Thyroid gland (tissue), 4 donors: ENCODE results near the gene ARMH2.

Source experiments
- POLR2A ChIP-seq, 2 donors: fragments of 450-650 bp; IDR thresholded peaks; one replicate each; pipeline ENCODE4 v1.6.1; 2017; ENCODE audit warnings: antibody characterized with exemption in 2 of 2, mild to moderate bottlenecking in 2 of 2, moderate library complexity in 1 of 2
- TF ChIP-seq, protein P1 (sequence below), 6 experiments: fragments of 200-600 bp in 3 of 6; fragments of 450-650 bp in 3 of 6; sonication (generic) in 3 of 6; IDR thresholded peaks; one replicate each; pipeline ENCODE4 v1.5.1; 2016 to 2019; ENCODE audit warnings: antibody characterized with exemption in 6 of 6, mild to moderate bottlenecking in 2 of 6, inconsistent platforms in 1 of 6, moderate library complexity in 1 of 6

DNA sequence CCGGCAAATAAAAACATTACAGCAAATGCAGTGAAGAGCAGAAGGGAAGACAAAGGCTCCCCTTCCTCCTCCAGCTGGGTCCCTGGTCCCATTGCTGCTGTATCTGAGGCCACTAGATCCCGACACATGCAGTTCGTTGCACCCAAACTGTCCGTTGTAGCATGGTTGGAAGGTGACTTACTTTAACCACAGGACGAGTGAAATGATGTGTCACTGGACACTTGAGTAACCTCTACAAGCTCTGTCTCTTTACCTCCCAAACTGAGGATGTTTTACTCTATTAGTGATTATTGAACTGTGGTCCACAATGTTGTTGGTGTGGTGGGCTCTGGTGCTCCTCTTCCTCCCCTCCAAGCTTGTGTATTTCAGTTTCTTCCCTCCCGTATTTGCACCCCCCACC lies 46.2 kb upstream of the ARMH2 start:
- TF ChIP-seq, protein P1, sequence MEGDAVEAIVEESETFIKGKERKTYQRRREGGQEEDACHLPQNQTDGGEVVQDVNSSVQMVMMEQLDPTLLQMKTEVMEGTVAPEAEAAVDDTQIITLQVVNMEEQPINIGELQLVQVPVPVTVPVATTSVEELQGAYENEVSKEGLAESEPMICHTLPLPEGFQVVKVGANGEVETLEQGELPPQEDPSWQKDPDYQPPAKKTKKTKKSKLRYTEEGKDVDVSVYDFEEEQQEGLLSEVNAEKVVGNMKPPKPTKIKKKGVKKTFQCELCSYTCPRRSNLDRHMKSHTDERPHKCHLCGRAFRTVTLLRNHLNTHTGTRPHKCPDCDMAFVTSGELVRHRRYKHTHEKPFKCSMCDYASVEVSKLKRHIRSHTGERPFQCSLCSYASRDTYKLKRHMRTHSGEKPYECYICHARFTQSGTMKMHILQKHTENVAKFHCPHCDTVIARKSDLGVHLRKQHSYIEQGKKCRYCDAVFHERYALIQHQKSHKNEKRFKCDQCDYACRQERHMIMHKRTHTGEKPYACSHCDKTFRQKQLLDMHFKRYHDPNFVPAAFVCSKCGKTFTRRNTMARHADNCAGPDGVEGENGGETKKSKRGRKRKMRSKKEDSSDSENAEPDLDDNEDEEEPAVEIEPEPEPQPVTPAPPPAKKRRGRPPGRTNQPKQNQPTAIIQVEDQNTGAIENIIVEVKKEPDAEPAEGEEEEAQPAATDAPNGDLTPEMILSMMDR (IDR thresholded peaks at IDR 0.05), result no peak
- no peak for TF ChIP-seq POLR2A (IDR thresholded peaks at IDR 0.05)
